ENCODE results near the gene MFSD12. TPM values are rescaled to one million over a fixed set of nuclear protein-coding genes. Genes with fewer than 3 reads are reported as not detected.
A peak's percentile ranks its signal among the peaks of the same experiment; 100 is the strongest.

The MFSD12 gene
- total and polyA plus RNA-seq, 2 of the 8 experiments (the other 6 are each of a cell fraction or from before 2014, with no cell fraction given) = 59.6 to 71.3 TPM

DNA sequence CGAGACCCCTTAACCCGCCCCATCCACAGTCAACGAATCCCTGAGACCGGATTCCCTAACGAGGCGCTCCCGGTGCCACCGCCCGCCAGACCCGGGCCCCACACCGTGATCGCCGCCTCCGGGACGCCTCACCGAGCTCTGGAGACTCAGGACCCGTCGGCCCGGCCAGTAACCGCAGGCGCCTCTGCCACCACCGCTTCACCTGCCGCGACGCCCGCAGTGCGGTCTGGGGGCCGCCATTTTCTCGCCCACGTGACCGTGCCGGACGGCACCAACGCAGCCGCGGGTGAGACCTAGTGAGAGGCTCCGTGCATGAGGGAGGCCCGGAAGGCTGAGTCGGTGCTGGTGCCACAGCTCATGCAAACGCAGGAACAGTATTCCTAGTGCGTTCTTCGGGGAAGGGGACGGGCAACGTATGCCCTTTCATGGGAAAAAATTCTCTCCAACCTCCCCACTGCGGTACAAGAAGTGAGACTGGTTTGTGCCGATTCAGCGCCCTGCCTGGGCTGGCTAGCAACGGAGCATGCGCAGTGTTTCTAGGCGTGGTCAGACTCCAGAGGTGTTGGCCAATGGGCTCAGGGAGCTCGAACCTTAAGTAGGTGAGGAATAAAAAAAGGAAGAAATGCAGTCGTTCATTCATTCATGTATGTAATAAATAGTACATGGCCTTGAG lies 56.8 kb downstream of the MFSD12 start, which contains the start of gene DOHH (continued):
- TF ChIP-seq RBBP5 (IDR thresholded peaks at IDR 0.05; ENCODE audit: borderline replicate concordance, low read depth, low read length) = no peak
- peak; percentile 100 for TF ChIP-seq TAF1 (IDR thresholded peaks at IDR 0.05; ENCODE audit: low read depth, low read length)
- TF ChIP-seq NANOG (IDR thresholded peaks at IDR 0.05; ENCODE audit: insufficient read depth, low read depth, low read length, poor library complexity, severe bottlenecking) = no peak

Measured in H1 (cell line).